Kidney (tissue), 14 donors: ENCODE data around the gene MOB3C. TPM values are rescaled to one million over a fixed set of nuclear protein-coding genes. Genes with fewer than 3 reads are reported as not detected.

ENCODE experiments used
- DNase-seq, 5 donors: peaks; one replicate each; pipeline ENCODE4 v3.0.0-alpha.2; 2013 to 2020
- FAIRE-seq: peaks from 2 replicates; lab custom pipeline; 2012; peaks lifted over from hg19 to GRCh38; lab: Jason Lieb, UNC
- H3K27ac ChIP-seq, 2 donors: one replicate each; pipeline ENCODE4 v1.7.0; 2013; ENCODE audit warnings: low read depth in 2 of 2, low read length in 2 of 2, inconsistent platforms in 1 of 2
- H3K27me3 ChIP-seq: one replicate; pipeline ENCODE4 v1.7.1; 2013; ENCODE audit warnings: low read length, inconsistent platforms; ENCODE audit not compliant: control insufficient read depth, insufficient read depth
- H3K36me3 ChIP-seq, 3 donors: one replicate each; pipeline versions ENCODE4 v1.7.0 to v1.7.1; 2013; ENCODE audit warnings: low read length in 3 of 3, control low read depth in 1 of 3, inconsistent platforms in 1 of 3; ENCODE audit not compliant: insufficient read depth in 3 of 3, control insufficient read depth in 2 of 3
- H3K4me1 ChIP-seq, 3 donors: one replicate each; pipeline versions ENCODE4 v1.7.0 to v1.7.1; 2013; ENCODE audit warnings: low read length in 3 of 3, inconsistent platforms in 1 of 3, low read depth in 1 of 3; ENCODE audit not compliant: control insufficient read depth in 2 of 3, insufficient read depth in 2 of 3
- H3K4me3 ChIP-seq, 3 donors: one replicate each; pipeline versions ENCODE4 v1.7.0 to v1.8.1; 2013; ENCODE audit warnings: low read length in 3 of 3, control low read depth in 1 of 3, inconsistent platforms in 1 of 3
- H3K9ac ChIP-seq, 3 donors: one replicate each; pipeline versions ENCODE4 v1.7.0 to v1.7.1; 2013; ENCODE audit warnings: low read length in 3 of 3, control low read depth in 1 of 3, inconsistent platforms in 1 of 3
- H3K9me3 ChIP-seq, 3 donors: one replicate each; pipeline versions ENCODE4 v1.7.0 to v1.7.1; 2013; ENCODE audit warnings: low read length in 3 of 3, control low read depth in 1 of 3, inconsistent platforms in 1 of 3; ENCODE audit not compliant: control insufficient read depth in 2 of 3, insufficient read depth in 1 of 3
- intact Hi-C: fragments of 100-400 bp; cut with DNase I; formaldehyde crosslinking; loops from one replicate; pipeline ENCODE4 v1.11.1; 2022
- polyA plus RNA-seq: library from polyadenylated mRNA; stranded (reverse); fragments of 350-450 nt; fragmentation: Illumina TruSeq; extraction: RNeasy Lipid Tissue Mini Kit (QIAGEN cat#74804); gene quantifications from one replicate; pipeline ENCODE4 v1.2.3, GENCODE V29; 2014; ENCODE audit warnings: low read depth, low replicate concordance; ENCODE audit not compliant: insufficient read depth
- total RNA-seq: library from RNA; stranded (reverse); fragmentation: NEBNext Ultra II Directional; extraction: Animal tissue kit (Norgen Biotek cat#: 25700); gene quantifications from one replicate; pipeline ENCODE4 v1.2.1, GENCODE V29; 2021
- TF ChIP-seq, protein P1 (sequence below): IDR thresholded peaks from 3 replicates; pipeline ENCODE4 v1.5.1; 2012; ENCODE audit warnings: mild to moderate bottlenecking, moderate library complexity, borderline replicate concordance; ENCODE audit not compliant: insufficient read depth; ENCODE audit errors: extremely low read depth
- donor health status: control.
- donor health status: control.
- donor health status: control.
- donor health status: control.
- donor health status: control.
- donor health status: DM: yes; HTN: yes; CAD: no.
- donor health status: Normal renal cell carcinoma (clear cell type).

MOB3C gene
- total and polyA plus RNA-seq, 2 donors from 2014 or later: 12.4 to 14.9 TPM

- Histone ChIP-seq H3K27me3 (no peaks in the 10 kb centered on the region), H3K4me3 (no peak overlapping the region), H3K27ac (no peak overlapping the region), H3K9ac (no peak overlapping the region), H3K9me3 (no peaks in the 10 kb centered on the region), H3K36me3 (peaks cover 0 to 42% (median 18%) of the 10 kb centered on the region in 3 donors), H3K4me1 (no peaks in the 10 kb centered on the region)
- TF ChIP-seq, protein P1, sequence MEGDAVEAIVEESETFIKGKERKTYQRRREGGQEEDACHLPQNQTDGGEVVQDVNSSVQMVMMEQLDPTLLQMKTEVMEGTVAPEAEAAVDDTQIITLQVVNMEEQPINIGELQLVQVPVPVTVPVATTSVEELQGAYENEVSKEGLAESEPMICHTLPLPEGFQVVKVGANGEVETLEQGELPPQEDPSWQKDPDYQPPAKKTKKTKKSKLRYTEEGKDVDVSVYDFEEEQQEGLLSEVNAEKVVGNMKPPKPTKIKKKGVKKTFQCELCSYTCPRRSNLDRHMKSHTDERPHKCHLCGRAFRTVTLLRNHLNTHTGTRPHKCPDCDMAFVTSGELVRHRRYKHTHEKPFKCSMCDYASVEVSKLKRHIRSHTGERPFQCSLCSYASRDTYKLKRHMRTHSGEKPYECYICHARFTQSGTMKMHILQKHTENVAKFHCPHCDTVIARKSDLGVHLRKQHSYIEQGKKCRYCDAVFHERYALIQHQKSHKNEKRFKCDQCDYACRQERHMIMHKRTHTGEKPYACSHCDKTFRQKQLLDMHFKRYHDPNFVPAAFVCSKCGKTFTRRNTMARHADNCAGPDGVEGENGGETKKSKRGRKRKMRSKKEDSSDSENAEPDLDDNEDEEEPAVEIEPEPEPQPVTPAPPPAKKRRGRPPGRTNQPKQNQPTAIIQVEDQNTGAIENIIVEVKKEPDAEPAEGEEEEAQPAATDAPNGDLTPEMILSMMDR: no peak
- FAIRE-seq (no peak), DNase-seq (no peak)
- intact Hi-C loops: no loop called here
Observed at GRCh38 chr1:46592823-46593222, 23.8 kb downstream of the MOB3C start.

- intact Hi-C loops: no loop called here
- TF ChIP-seq, protein P1: no peak
- no peaks in the 10 kb centered on the region for H3K4me1 ChIP-seq
- H3K9me3 ChIP-seq: no peaks in the 10 kb centered on the region
- no peaks in the 10 kb centered on the region for H3K27me3 ChIP-seq
- FAIRE-seq (no peak), DNase-seq (no peak)
- no peak overlapping the region for H3K27ac ChIP-seq
- H3K4me3 ChIP-seq: no peak overlapping the region
- no peak overlapping the region for H3K9ac ChIP-seq
- peaks cover 0 to 49% (median 25%) of the 10 kb centered on the region in 3 donors for H3K36me3 ChIP-seq
Observed at GRCh38 chr1:46589529-46589928, 27.1 kb downstream of the MOB3C start.

DNA sequence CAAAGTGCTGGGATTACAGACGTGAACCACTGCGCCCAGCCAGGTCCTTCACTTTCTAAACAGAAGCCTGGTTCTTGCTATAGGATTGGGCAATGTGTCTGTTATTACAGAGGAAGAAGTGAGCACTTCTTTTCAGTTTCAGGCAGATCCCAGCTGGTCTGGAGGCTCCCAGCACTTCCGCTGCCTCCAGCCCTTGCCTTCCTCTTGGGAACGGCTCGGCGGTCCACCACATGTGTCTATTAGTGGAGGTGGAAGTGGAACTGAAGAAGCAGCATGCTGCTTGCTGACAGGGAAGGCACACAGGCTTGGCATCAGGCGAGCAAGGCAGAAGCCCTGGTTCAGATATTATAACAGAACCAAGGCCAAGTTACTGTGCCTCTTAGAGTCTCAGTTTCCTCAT lies 29.5 kb downstream of the MOB3C start:
- no peaks in the 10 kb centered on the region for H3K9me3 ChIP-seq
- intact Hi-C loops: no loop called here
- TF ChIP-seq, protein P1: no peak
- no peaks in the 10 kb centered on the region for H3K4me1 ChIP-seq
- H3K27me3 ChIP-seq: no peaks in the 10 kb centered on the region
- no peak for FAIRE-seq
- no peak overlapping the region for H3K27ac ChIP-seq
- H3K9ac ChIP-seq: no peak overlapping the region
- H3K36me3 ChIP-seq: peaks cover 0 to 49% (median 30%) of the 10 kb centered on the region in 3 donors
- peak in 1 of 5 donors; percentile 69 for DNase-seq
- H3K4me3 ChIP-seq: no peak overlapping the region
